Esophagus squamous epithelium (tissue), 5 donors: ENCODE measurements around the gene HMGN1. TPM values are rescaled to one million over a fixed set of nuclear protein-coding genes. Genes with fewer than 3 reads are reported as not detected.

Source experiments
- DNase-seq: peaks from one replicate; lab custom pipeline; 2025; lab: John Stamatoyannopoulos, UW
- H3K27ac ChIP-seq, 4 donors: fragments of 200-600 bp; sonication (generic); one replicate each; pipeline ENCODE4 v1.5.1; 2016 to 2019; ENCODE audit warnings: mild to moderate bottlenecking in 1 of 4
- H3K27me3 ChIP-seq, 4 donors: fragments of 200-600 bp; sonication (generic); 1 replicate in 3 of 4; 2 replicates in 1 of 4; pipeline versions ENCODE4 v1.5.1 to v1.6.0; 2017 to 2021; ENCODE audit warnings: antibody characterized with exemption in 1 of 4
- H3K36me3 ChIP-seq, 3 donors: fragments of 200-600 bp; sonication (generic); one replicate each; pipeline ENCODE4 v1.5.1; 2016 to 2019
- H3K4me1 ChIP-seq, 3 donors: fragments of 200-600 bp; sonication (generic); one replicate each; pipeline ENCODE4 v1.5.1; 2017 to 2019
- H3K4me3 ChIP-seq, 4 donors: fragments of 200-600 bp; sonication (generic); 1 replicate in 3 of 4; 2 replicates in 1 of 4; pipeline ENCODE4 v1.5.1; 2016 to 2019; ENCODE audit warnings: mild to moderate bottlenecking in 2 of 4, moderate library complexity in 1 of 4
- H3K9me3 ChIP-seq, 3 donors: fragments of 200-600 bp; sonication (generic); one replicate each; pipeline ENCODE4 v1.5.1; 2016 to 2019
- POLR2A ChIP-seq, 4 donors: fragments of 450-650 bp; IDR thresholded peaks; one replicate each; pipeline ENCODE4 v1.6.1; 2017; ENCODE audit warnings: antibody characterized with exemption in 4 of 4, mild to moderate bottlenecking in 4 of 4, moderate library complexity in 3 of 4
- WGBS, 2 donors: methylation state at CpG; one replicate each; pipeline ENCODE4 v1.1.5; 2018; 5-methylcytosine and 5-hydroxymethylcytosine counted together
- intact Hi-C: fragments of 100-400 bp; cut with DNase I; formaldehyde crosslinking; loops from one replicate; pipeline ENCODE4 v1.15.0; 2022
- total RNA-seq, 4 donors: library from RNA; depleted of rRNA; stranded (reverse); fragments of >200 nt; gene quantifications; one replicate each; pipeline ENCODE4 v1.1.0, GENCODE V29; 2016
- TF ChIP-seq, protein P1 (sequence below), 6 experiments: fragments of 450-650 bp in 4 of 6; fragments of 200-600 bp in 2 of 6; sonication (generic) in 2 of 6; IDR thresholded peaks; one replicate each; pipeline ENCODE4 v1.5.1; 2016 to 2019; ENCODE audit warnings: antibody characterized with exemption in 6 of 6, mild to moderate bottlenecking in 4 of 6, moderate library complexity in 4 of 6
- donor health status: DM: yes; HTN: yes; CAD: no.

HMGN1 gene
- total RNA-seq, 4 donors from 2014 or later, result 114 to 193 (median 144) TPM

GRCh38 chr21:39325458-39325857 is 23.4 kb downstream of the HMGN1 start:
- Histone ChIP-seq H3K4me3 (no peak overlapping the region), H3K27me3 (no peaks in the 10 kb centered on the region), H3K36me3 (no peaks in the 10 kb centered on the region), H3K4me1 (no peaks in the 10 kb centered on the region), H3K27ac (no peak overlapping the region), H3K9me3 (no peaks in the 10 kb centered on the region)
- 90 to 93% methylated on average over 4 of the region's 4 CpGs for WGBS, 2 donors
- no peak for DNase-seq
- no peak for TF ChIP-seq POLR2A (IDR thresholded peaks at IDR 0.05)
- TF ChIP-seq, protein P1, sequence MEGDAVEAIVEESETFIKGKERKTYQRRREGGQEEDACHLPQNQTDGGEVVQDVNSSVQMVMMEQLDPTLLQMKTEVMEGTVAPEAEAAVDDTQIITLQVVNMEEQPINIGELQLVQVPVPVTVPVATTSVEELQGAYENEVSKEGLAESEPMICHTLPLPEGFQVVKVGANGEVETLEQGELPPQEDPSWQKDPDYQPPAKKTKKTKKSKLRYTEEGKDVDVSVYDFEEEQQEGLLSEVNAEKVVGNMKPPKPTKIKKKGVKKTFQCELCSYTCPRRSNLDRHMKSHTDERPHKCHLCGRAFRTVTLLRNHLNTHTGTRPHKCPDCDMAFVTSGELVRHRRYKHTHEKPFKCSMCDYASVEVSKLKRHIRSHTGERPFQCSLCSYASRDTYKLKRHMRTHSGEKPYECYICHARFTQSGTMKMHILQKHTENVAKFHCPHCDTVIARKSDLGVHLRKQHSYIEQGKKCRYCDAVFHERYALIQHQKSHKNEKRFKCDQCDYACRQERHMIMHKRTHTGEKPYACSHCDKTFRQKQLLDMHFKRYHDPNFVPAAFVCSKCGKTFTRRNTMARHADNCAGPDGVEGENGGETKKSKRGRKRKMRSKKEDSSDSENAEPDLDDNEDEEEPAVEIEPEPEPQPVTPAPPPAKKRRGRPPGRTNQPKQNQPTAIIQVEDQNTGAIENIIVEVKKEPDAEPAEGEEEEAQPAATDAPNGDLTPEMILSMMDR (IDR thresholded peaks at IDR 0.05), result no peak
- intact Hi-C loops, result no loop called here

DNA sequence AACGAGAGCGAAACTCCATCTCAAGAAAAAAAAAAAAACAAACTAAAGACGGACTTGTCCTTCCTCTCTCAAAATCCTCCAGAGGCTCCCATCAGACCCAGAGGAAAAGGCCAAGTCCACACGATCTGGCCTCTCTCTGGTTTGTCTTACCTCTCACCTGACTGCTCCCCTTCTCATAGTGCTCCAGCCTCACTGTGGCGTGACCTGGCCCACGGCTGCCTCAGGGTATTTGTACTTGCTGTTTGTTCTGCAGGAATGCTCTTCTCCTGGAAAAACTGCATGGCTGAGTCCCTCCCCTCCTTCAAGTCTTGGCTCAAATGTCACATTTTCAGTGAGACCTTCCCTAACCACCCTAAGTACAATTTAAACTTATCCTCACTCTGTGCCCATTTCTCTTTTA is 27.5 kb downstream of the HMGN1 start:
- no peaks in the 10 kb centered on the region for H3K9me3 ChIP-seq
- intact Hi-C loops, result no loop called here
- H3K4me3 ChIP-seq, result no peak overlapping the region
- no peak overlapping the region for H3K27ac ChIP-seq
- no peak for DNase-seq
- H3K27me3 ChIP-seq, result no peaks in the 10 kb centered on the region
- TF ChIP-seq POLR2A (IDR thresholded peaks at IDR 0.05), result no peak
- TF ChIP-seq, protein P1 (IDR thresholded peaks at IDR 0.05), result no peak
- H3K36me3 ChIP-seq, result no peaks in the 10 kb centered on the region
- WGBS, 2 donors, result 57 to 60% methylated on average over 6 of the region's 6 CpGs
- peaks cover 0 to 13% (median 0%) of the 10 kb centered on the region in 3 donors for H3K4me1 ChIP-seq

DNA sequence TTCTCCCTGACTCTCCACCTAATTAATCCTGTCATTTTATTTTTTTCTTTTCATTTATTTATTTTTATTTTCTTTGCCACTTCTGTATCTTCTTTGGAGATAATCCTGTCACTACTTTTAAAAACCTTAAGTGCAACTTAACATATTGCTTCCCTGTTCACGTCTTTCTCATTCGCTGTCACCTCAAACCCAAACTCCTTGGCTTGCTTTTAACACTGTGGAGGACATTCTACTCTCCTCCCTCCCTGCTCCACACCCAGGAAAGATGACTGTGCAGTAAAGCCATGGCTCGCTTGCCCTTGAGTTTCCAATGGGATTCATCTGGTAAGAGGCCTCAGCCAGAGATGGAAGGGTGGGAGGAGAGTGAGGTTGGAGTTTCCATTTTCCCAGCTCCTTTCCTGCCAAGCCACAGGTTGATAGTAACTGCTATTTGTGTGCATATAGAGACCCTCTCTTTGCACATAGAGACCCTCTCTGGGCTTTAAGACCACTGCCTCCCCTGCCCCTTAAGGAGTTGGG is 29.0 kb downstream of the HMGN1 start:
- Histone ChIP-seq H3K9me3 (no peaks in the 10 kb centered on the region), H3K27ac (peak overlapping the region; percentile 3 to 75 (median 41)), H3K36me3 (no peaks in the 10 kb centered on the region), H3K4me3 (no peak overlapping the region), H3K4me1 (peaks cover 0 to 20% (median under 1%) of the 10 kb centered on the region in 3 donors), H3K27me3 (no peaks in the 10 kb centered on the region)
- DNase-seq, result no peak
- intact Hi-C loops, result loop anchor here (10.0 kb wide), 1 partner anchor 65 kb away; a partner anchor contains a TSS
- WGBS, 2 donors, result 80 to 92% methylated on average over 2 to 3 of the region's 3 CpGs
- TF ChIP-seq, protein P1 (IDR thresholded peaks at IDR 0.05), result no peak
- no peak for TF ChIP-seq POLR2A (IDR thresholded peaks at IDR 0.05)

DNA sequence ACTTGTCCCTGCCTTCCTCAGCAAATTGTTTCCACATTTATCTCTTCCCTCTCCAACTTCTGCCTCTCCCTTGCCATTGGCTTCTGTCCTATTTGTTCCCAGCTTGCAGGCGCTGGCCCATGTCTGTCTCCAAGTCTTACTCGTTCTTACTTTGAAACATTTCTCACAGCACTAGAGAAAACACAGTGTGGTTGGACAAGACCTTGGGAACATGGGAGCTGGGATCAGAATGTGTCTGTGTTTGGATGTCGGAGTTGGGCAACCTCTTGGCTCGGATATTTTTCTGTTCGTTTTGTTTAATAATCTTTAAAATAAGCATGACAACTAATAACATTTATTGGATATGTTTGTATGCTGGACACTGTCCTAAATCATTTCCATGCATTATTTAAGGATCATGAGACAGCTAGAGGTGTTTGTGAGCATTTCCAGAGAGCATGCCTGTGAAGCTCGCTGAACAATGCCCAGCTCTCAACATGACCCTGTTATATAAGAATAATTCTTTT is 29.6 kb downstream of the HMGN1 start:
- peaks cover 0 to 26% (median 4%) of the 10 kb centered on the region in 3 donors for H3K4me1 ChIP-seq
- no peaks in the 10 kb centered on the region for H3K27me3 ChIP-seq
- H3K4me3 ChIP-seq, result no peak overlapping the region
- H3K36me3 ChIP-seq, result no peaks in the 10 kb centered on the region
- 43 to 55% methylated on average over 6 of the region's 6 CpGs for WGBS, 2 donors
- intact Hi-C loops, result loop anchor here (10.0 kb wide), 1 partner anchor 65 kb away; a partner anchor contains a TSS
- TF ChIP-seq, protein P1 (IDR thresholded peaks at IDR 0.05), result no peak
- TF ChIP-seq POLR2A (IDR thresholded peaks at IDR 0.05), result no peak
- no peaks in the 10 kb centered on the region for H3K9me3 ChIP-seq
- no peak for DNase-seq
- peak overlapping the region; percentile 3 to 75 (median 41) for H3K27ac ChIP-seq

DNA sequence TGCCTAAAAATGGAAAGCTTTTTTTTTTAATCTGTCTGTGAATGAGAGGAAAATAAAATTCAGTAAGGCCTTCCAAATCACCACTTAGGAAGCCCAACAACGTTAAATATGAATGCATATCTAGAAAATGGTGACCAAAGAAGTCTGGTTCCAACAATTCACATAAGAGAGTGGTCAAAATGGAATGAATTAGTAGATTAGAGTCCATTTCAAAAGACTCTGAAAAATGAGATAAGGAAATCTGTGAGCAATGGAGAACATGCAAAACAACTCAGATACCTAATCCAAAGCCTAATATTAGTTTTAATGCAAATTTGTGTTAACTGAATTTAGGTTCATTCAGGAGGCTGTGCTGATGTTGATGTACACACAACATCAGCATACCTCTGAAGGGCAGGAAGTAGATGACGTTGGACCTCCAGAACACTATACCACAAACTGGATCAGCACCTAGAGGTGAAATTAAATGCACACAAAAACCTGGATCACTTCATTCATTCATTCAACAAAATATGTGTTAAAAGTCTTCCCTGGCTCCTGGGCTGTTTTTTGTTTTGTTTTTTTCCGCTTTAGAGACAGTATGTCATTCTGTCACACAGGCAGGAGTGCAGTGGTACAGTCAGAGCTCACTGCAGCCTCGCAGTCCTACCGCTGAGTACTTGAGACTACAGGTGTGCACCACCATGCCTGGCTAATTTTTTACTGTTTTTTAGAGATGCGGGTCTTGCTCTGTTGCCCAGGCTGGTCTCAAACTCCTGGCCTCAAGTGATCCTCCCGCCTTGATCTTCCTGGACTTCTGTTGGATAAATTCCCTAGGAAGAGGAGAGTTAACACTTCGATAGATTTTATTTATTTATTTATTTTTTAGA is 30.6 kb downstream of the HMGN1 start:
- no peak for DNase-seq
- no peaks in the 10 kb centered on the region for H3K9me3 ChIP-seq
- intact Hi-C loops, result loop anchor here (10.0 kb wide), 1 partner anchor 66 kb away; a partner anchor contains a TSS
- WGBS, 2 donors, result 74 to 78% methylated on average over 8 of the region's 8 CpGs
- TF ChIP-seq, protein P1 (IDR thresholded peaks at IDR 0.05), result no peak
- TF ChIP-seq POLR2A (IDR thresholded peaks at IDR 0.05), result no peak
- no peaks in the 10 kb centered on the region for H3K36me3 ChIP-seq
- peaks cover 0 to 29% (median 4%) of the 10 kb centered on the region in 3 donors for H3K4me1 ChIP-seq
- no peaks in the 10 kb centered on the region for H3K27me3 ChIP-seq
- H3K4me3 ChIP-seq, result no peak overlapping the region
- H3K27ac ChIP-seq, result peak overlapping the region in 2 of 4 donors; percentile 51 to 75
